ENCODE results near the gene ZNF420. TPM values are rescaled to one million over a fixed set of nuclear protein-coding genes. Genes with fewer than 3 reads are reported as not detected.
"Not testable (repeated sequence)": the region's sequence is repeated elsewhere in the genome, so short reads cannot be mapped to it uniquely, and the experiment has no call there.

ZNF420 gene
- total RNA-seq = 8.2 TPM
- 10 to 100 TPM; 18.3 to 41.5 (median 28.0) TPM for polyA plus RNA-seq

- Mint-ChIP-seq H3K27me3 (no peaks in the 10 kb centered on the region), H3K27ac (peak within 1 kb of the TSS; percentile 95 to 100 (median 98)), H3K9me3 (peaks cover 0 to 19% (median 13%) of the 10 kb centered on the region in 7 donors), H3K4me3 (peak within 1 kb of the TSS; percentile 97 to 100 (median 98)), H3K4me1 (peaks cover 18 to 39% (median 26%) of the 10 kb centered on the region in 4 donors), H3K36me3 (peaks cover 23% of the 10 kb centered on the region)
- Histone ChIP-seq H3K27me3 (ENCODE audit: control insufficient read depth, insufficient read depth, low read length) (no peaks in the 10 kb centered on the region), H3K27ac (ENCODE audit: insufficient read depth, low read length, poor library complexity, severe bottlenecking) (peak within 1 kb of the TSS; percentile 77), H3K4me3 (ENCODE audit: low read depth, low read length) (peak within 1 kb of the TSS; percentile 95), H3K36me3 (ENCODE audit: control insufficient read depth, insufficient read depth, low read length) (peaks cover 8% of the 10 kb centered on the region), H3K4me1 (ENCODE audit: control insufficient read depth, insufficient read depth, low read length, poor library complexity, severe bottlenecking) (peaks cover 18% of the 10 kb centered on the region), H3K9me3 (ENCODE audit: control insufficient read depth in 2 of 2, low read length in 2 of 2) (peaks cover 14 to 19% of the 10 kb centered on the region in 2 experiments)
- DNase-seq (peak; percentile 81 to 96 (median 87)), ATAC-seq (ENCODE audit: low read depth in 2 of 2) (peak; percentile 94)
Measured at GRCh38 chr19:37077934-37078716, at the start of gene ZNF420. Gene ZNF420 (plus strand): TSS chr19:37078433. CDS start chr19:37089119, 10,686 bp downstream.

GRCh38 chr19:37045140-37045539 is 33.1 kb upstream of the ZNF420 start:
- DNase-seq (no peak), ATAC-seq (ENCODE audit: low read depth in 2 of 2) (no peak)
- H3K27me3 ChIP-seq (ENCODE audit: control insufficient read depth, insufficient read depth, low read length) = no peaks in the 10 kb centered on the region
- H3K9me3 ChIP-seq (ENCODE audit: control insufficient read depth in 2 of 2, low read length in 2 of 2) = peaks cover 0 to 8% of the 10 kb centered on the region in 2 experiments
- no peak overlapping the region for H3K27ac Mint-ChIP-seq
- H3K4me1 Mint-ChIP-seq = no peaks in the 10 kb centered on the region
- H3K4me3 ChIP-seq (ENCODE audit: low read depth, low read length) = no peak overlapping the region
- H3K36me3 Mint-ChIP-seq = no peaks in the 10 kb centered on the region
- H3K4me1 ChIP-seq (ENCODE audit: control insufficient read depth, insufficient read depth, low read length, poor library complexity, severe bottlenecking) = no peaks in the 10 kb centered on the region
- peaks cover 0 to 41% (median 16%) of the 10 kb centered on the region in 7 donors for H3K9me3 Mint-ChIP-seq
- H3K4me3 Mint-ChIP-seq = no peak overlapping the region
- no peak overlapping the region for H3K27ac ChIP-seq (ENCODE audit: insufficient read depth, low read length, poor library complexity, severe bottlenecking)
- H3K27me3 Mint-ChIP-seq = no peaks in the 10 kb centered on the region
- no peaks in the 10 kb centered on the region for H3K36me3 ChIP-seq (ENCODE audit: control insufficient read depth, insufficient read depth, low read length)

- Histone ChIP-seq H3K36me3 (ENCODE audit: control insufficient read depth, insufficient read depth, low read length) (no peaks in the 10 kb centered on the region), H3K4me3 (ENCODE audit: low read depth, low read length) (no peak overlapping the region), H3K27me3 (ENCODE audit: control insufficient read depth, insufficient read depth, low read length) (no peaks in the 10 kb centered on the region), H3K9me3 (ENCODE audit: control insufficient read depth in 2 of 2, low read length in 2 of 2) (peaks cover 9 to 56% of the 10 kb centered on the region in 2 experiments), H3K4me1 (ENCODE audit: control insufficient read depth, insufficient read depth, low read length, poor library complexity, severe bottlenecking) (no peaks in the 10 kb centered on the region), H3K27ac (ENCODE audit: insufficient read depth, low read length, poor library complexity, severe bottlenecking) (no peak overlapping the region)
- no peak for ATAC-seq (ENCODE audit: low read depth in 2 of 2)
- H3K27me3 Mint-ChIP-seq = no peaks in the 10 kb centered on the region
- H3K27ac Mint-ChIP-seq = no peak overlapping the region
- no peak overlapping the region for H3K4me3 Mint-ChIP-seq
- H3K36me3 Mint-ChIP-seq = no peaks in the 10 kb centered on the region
- DNase-seq = no peak
- peaks cover 0 to 53% (median 20%) of the 10 kb centered on the region in 7 donors for H3K9me3 Mint-ChIP-seq
- no peaks in the 10 kb centered on the region for H3K4me1 Mint-ChIP-seq
Measured at GRCh38 chr19:37055330-37055729, 22.9 kb upstream of the ZNF420 start.

DNA sequence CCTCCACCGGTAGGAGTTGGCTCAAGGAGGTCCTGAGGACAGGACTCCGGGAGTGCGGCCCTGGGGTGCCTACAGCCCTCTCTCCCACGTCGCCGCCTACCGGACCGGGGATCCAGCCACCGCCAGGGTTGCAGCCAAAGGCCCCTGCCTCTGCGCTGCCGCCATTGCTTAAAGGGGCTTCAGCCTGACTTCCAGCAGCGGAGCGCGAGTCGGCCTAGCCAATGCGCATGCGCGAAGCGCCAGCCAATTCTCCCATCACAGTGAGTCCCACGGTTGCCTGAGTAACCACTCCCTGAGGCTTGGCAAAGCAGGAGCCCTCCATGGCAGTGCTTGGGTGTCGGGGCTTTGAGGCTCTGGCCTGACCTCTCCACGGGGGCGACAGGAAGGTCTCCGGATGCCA is 21.5 kb upstream of the ZNF420 start:
- no peak overlapping the region for H3K4me3 ChIP-seq (ENCODE audit: low read depth, low read length)
- Mint-ChIP-seq H3K27me3 (no peaks in the 10 kb centered on the region), H3K36me3 (peaks cover 4% of the 10 kb centered on the region), H3K4me1 (peaks cover 0 to 4% (median 0%) of the 10 kb centered on the region in 4 donors), H3K9me3 (peaks cover 0 to 44% (median 20%) of the 10 kb centered on the region in 7 donors), H3K27ac (no peak overlapping the region), H3K4me3 (no peak overlapping the region)
- no peaks in the 10 kb centered on the region for H3K27me3 ChIP-seq (ENCODE audit: control insufficient read depth, insufficient read depth, low read length)
- no peak for ATAC-seq (ENCODE audit: low read depth in 2 of 2)
- no peaks in the 10 kb centered on the region for H3K4me1 ChIP-seq (ENCODE audit: control insufficient read depth, insufficient read depth, low read length, poor library complexity, severe bottlenecking)
- peaks cover 9 to 58% of the 10 kb centered on the region in 2 experiments for H3K9me3 ChIP-seq (ENCODE audit: control insufficient read depth in 2 of 2, low read length in 2 of 2)
- H3K27ac ChIP-seq (ENCODE audit: insufficient read depth, low read length, poor library complexity, severe bottlenecking) = no peak overlapping the region
- no peaks in the 10 kb centered on the region for H3K36me3 ChIP-seq (ENCODE audit: control insufficient read depth, insufficient read depth, low read length)
- DNase-seq = no peak

- Histone ChIP-seq H3K27ac (ENCODE audit: insufficient read depth, low read length, poor library complexity, severe bottlenecking) (no peak overlapping the region), H3K4me1 (ENCODE audit: control insufficient read depth, insufficient read depth, low read length, poor library complexity, severe bottlenecking) (no peaks in the 10 kb centered on the region), H3K36me3 (ENCODE audit: control insufficient read depth, insufficient read depth, low read length) (no peaks in the 10 kb centered on the region), H3K27me3 (ENCODE audit: control insufficient read depth, insufficient read depth, low read length) (no peaks in the 10 kb centered on the region), H3K4me3 (ENCODE audit: low read depth, low read length) (no peak overlapping the region), H3K9me3 (ENCODE audit: control insufficient read depth in 2 of 2, low read length in 2 of 2) (peaks cover 14 to 58% of the 10 kb centered on the region in 2 experiments)
- ATAC-seq (ENCODE audit: low read depth in 2 of 2) = no peak
- Mint-ChIP-seq H3K27me3 (no peaks in the 10 kb centered on the region), H3K27ac (no peak overlapping the region), H3K9me3 (peaks cover 0 to 42% (median 22%) of the 10 kb centered on the region in 7 donors), H3K36me3 (peaks cover 8% of the 10 kb centered on the region), H3K4me3 (no peak overlapping the region), H3K4me1 (peaks cover 0 to 4% (median 0%) of the 10 kb centered on the region in 4 donors)
- DNase-seq = no peak
Measured at GRCh38 chr19:37059142-37059541, 19.1 kb upstream of the ZNF420 start.

- not testable (repeated sequence) for H3K4me1 Mint-ChIP-seq, H3K27ac Mint-ChIP-seq
- peaks cover 4 to 64% (median 25%) of the 10 kb centered on the region in 7 donors for H3K9me3 Mint-ChIP-seq
Measured at GRCh38 chr19:37064886-37065285, 13.3 kb upstream of the ZNF420 start.

GRCh38 chr19:37074111-37074510 is 4.1 kb upstream of the ZNF420 start:
- Mint-ChIP-seq H3K4me3 (no peak overlapping the region), H3K27me3 (no peaks in the 10 kb centered on the region), H3K27ac (no peak overlapping the region), H3K4me1 (peaks cover 9 to 20% (median 18%) of the 10 kb centered on the region in 4 donors), H3K36me3 (no peaks in the 10 kb centered on the region), H3K9me3 (peaks cover 0 to 21% (median 5%) of the 10 kb centered on the region in 7 donors)
- H3K27me3 ChIP-seq (ENCODE audit: control insufficient read depth, insufficient read depth, low read length) = no peaks in the 10 kb centered on the region
- peaks cover 13% of the 10 kb centered on the region for H3K4me1 ChIP-seq (ENCODE audit: control insufficient read depth, insufficient read depth, low read length, poor library complexity, severe bottlenecking)
- no peak for ATAC-seq (ENCODE audit: low read depth in 2 of 2)
- H3K36me3 ChIP-seq (ENCODE audit: control insufficient read depth, insufficient read depth, low read length) = no peaks in the 10 kb centered on the region
- H3K9me3 ChIP-seq (ENCODE audit: control insufficient read depth in 2 of 2, low read length in 2 of 2) = peaks cover 10 to 12% of the 10 kb centered on the region in 2 experiments
- H3K27ac ChIP-seq (ENCODE audit: insufficient read depth, low read length, poor library complexity, severe bottlenecking) = no peak overlapping the region
- no peak for DNase-seq
- H3K4me3 ChIP-seq (ENCODE audit: low read depth, low read length) = no peak overlapping the region

More at GRCh38 chr19:37064886-37065285, 13.3 kb upstream of the ZNF420 start:
- ATAC-seq (ENCODE audit: low read depth in 2 of 2); H3K36me3 ChIP-seq (ENCODE audit: control insufficient read depth, insufficient read depth, low read length); DNase-seq; H3K4me3 Mint-ChIP-seq; H3K27me3 Mint-ChIP-seq; H3K27me3 ChIP-seq (ENCODE audit: control insufficient read depth, insufficient read depth, low read length); H3K4me3 ChIP-seq (ENCODE audit: low read depth, low read length); H3K27ac ChIP-seq (ENCODE audit: insufficient read depth, low read length, poor library complexity, severe bottlenecking); H3K4me1 ChIP-seq (ENCODE audit: control insufficient read depth, insufficient read depth, low read length, poor library complexity, severe bottlenecking): not testable (repeated sequence)
- H3K9me3 ChIP-seq (ENCODE audit: control insufficient read depth in 2 of 2, low read length in 2 of 2) = peaks cover 31 to 33% of the 10 kb centered on the region in 2 experiments
- H3K36me3 Mint-ChIP-seq = peaks cover 14% of the 10 kb centered on the region
